ENCODE measurements around the gene CDH4. TPM values are rescaled to one million over a fixed set of nuclear protein-coding genes. Genes with fewer than 3 reads are reported as not detected.

The CDH4 gene
- total RNA-seq, 1 donor from 2014 or later: 2.9 TPM

DNA sequence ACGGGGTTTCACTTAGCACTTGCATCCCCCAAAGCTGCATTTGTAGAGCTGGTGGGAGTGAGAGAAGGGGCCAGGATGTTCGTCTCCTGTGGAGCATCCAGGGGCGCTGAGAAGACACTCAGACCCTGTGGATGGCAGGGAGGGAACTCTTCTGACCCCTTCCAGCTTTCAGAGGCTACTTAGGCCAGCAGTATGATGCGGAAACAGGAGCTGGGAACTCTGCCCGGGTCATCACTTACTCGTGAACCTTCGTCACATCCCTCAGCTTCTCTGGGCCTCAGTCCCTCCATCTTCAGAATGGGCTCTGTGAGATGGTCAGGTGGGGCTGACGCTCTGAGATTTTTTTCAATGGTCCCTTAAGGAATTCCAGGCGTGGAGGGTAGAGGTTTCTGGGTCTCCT, 585.1 kb downstream of the CDH4 start:
- no peak overlapping the region for H3K27ac Mint-ChIP-seq

DNA sequence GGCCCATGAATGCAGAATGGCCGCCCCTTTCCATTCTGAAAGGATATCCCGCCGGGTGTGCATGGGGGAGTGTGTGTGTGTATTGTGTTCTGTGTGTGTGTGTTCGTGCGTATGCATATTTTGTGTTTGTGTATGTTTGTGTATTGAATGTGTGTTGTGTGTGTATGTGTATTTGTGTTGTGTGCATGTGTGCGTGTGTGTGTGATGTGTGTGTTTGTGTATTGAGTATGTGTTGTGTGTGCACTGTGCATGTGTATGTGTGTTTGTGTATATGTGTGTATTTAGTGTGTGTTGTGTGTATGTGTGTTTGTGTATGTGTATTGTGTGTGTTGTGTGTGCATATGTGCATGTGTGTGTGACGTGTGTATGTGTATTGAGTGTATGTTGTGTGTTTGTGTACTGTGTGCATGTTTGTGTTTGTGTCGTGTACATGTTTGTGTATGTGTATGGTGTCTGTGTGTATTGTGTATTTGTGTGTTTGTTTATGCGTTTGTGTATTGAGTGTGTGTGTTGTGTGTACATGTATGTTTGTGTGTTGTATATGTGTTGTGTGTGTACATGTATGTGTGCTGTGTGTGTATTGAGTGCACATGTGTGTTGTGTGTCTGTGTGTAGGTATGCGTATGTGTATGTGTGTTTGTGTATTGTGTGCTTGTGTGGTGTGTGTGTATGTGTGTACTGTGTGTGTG, 587.3 kb downstream of the CDH4 start:
- no peaks in the 10 kb centered on the region for H4K20me1 ChIP-seq (ENCODE audit: low read depth)
- H3K27me3 Mint-ChIP-seq (ENCODE audit: insufficient read depth, low read depth): no peaks in the 10 kb centered on the region
- H3K4me3 Mint-ChIP-seq: no peak overlapping the region
- no peak overlapping the region for H3K4me3 ChIP-seq
- H3K27ac ChIP-seq: no peak overlapping the region
- no peak for DNase-seq (ENCODE audit: low spot score)
- H3K4me1 ChIP-seq: no peaks in the 10 kb centered on the region
- no peaks in the 10 kb centered on the region for H3K36me3 ChIP-seq
- H3K9me3 Mint-ChIP-seq: peaks cover 3% of the 10 kb centered on the region
- no peaks in the 10 kb centered on the region for H3K79me2 ChIP-seq (ENCODE audit: low read depth)
- no peak overlapping the region for H2AFZ ChIP-seq (replicated peaks)
- H3K9ac ChIP-seq: no peak overlapping the region
- peaks cover 11% of the 10 kb centered on the region for H3K4me1 Mint-ChIP-seq
- TF ChIP-seq EZH2 (IDR thresholded peaks at IDR 0.05): no peak
- TF ChIP-seq, protein P1, sequence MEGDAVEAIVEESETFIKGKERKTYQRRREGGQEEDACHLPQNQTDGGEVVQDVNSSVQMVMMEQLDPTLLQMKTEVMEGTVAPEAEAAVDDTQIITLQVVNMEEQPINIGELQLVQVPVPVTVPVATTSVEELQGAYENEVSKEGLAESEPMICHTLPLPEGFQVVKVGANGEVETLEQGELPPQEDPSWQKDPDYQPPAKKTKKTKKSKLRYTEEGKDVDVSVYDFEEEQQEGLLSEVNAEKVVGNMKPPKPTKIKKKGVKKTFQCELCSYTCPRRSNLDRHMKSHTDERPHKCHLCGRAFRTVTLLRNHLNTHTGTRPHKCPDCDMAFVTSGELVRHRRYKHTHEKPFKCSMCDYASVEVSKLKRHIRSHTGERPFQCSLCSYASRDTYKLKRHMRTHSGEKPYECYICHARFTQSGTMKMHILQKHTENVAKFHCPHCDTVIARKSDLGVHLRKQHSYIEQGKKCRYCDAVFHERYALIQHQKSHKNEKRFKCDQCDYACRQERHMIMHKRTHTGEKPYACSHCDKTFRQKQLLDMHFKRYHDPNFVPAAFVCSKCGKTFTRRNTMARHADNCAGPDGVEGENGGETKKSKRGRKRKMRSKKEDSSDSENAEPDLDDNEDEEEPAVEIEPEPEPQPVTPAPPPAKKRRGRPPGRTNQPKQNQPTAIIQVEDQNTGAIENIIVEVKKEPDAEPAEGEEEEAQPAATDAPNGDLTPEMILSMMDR (IDR thresholded peaks at IDR 0.05): no peak
- no peak for TF ChIP-seq EZH2phosphoT487 (IDR thresholded peaks at IDR 0.05)
- H3K9me3 ChIP-seq (ENCODE audit: low read depth): no peaks in the 10 kb centered on the region
- H3K27me3 ChIP-seq: peaks cover 4% of the 10 kb centered on the region
- no peak overlapping the region for H3K27ac Mint-ChIP-seq
- H3F3A ChIP-seq (ENCODE audit: low read depth): no peaks in the 10 kb centered on the region
- no peak overlapping the region for H3K4me2 ChIP-seq
- no peaks in the 10 kb centered on the region for H3K36me3 Mint-ChIP-seq

More for the DNA sequence above, 585.1 kb downstream of the CDH4 start:
- Mint-ChIP-seq H3K4me3 (no peak overlapping the region), H3K27me3 (ENCODE audit: insufficient read depth, low read depth) (no peaks in the 10 kb centered on the region), H3K9me3 (no peaks in the 10 kb centered on the region), H3K4me1 (peaks cover 4% of the 10 kb centered on the region), H3K36me3 (no peaks in the 10 kb centered on the region)
- H3K4me1 ChIP-seq: no peaks in the 10 kb centered on the region
- H3F3A ChIP-seq (ENCODE audit: low read depth): no peaks in the 10 kb centered on the region
- H2AFZ ChIP-seq (replicated peaks): no peak overlapping the region
- H3K79me2 ChIP-seq (ENCODE audit: low read depth): no peaks in the 10 kb centered on the region
- H4K20me1 ChIP-seq (ENCODE audit: low read depth): no peaks in the 10 kb centered on the region
- no peaks in the 10 kb centered on the region for H3K9me3 ChIP-seq (ENCODE audit: low read depth)
- no peak for DNase-seq (ENCODE audit: low spot score)
- TF ChIP-seq EZH2 (IDR thresholded peaks at IDR 0.05) (no peak), EZH2phosphoT487 (IDR thresholded peaks at IDR 0.05) (no peak)
- TF ChIP-seq, protein P1 (IDR thresholded peaks at IDR 0.05): no peak
- H3K27ac ChIP-seq: no peak overlapping the region
- no peak overlapping the region for H3K4me2 ChIP-seq
- no peak overlapping the region for H3K4me3 ChIP-seq
- H3K27me3 ChIP-seq: peaks cover 4% of the 10 kb centered on the region
- H3K9ac ChIP-seq: no peak overlapping the region
- no peaks in the 10 kb centered on the region for H3K36me3 ChIP-seq

DNA sequence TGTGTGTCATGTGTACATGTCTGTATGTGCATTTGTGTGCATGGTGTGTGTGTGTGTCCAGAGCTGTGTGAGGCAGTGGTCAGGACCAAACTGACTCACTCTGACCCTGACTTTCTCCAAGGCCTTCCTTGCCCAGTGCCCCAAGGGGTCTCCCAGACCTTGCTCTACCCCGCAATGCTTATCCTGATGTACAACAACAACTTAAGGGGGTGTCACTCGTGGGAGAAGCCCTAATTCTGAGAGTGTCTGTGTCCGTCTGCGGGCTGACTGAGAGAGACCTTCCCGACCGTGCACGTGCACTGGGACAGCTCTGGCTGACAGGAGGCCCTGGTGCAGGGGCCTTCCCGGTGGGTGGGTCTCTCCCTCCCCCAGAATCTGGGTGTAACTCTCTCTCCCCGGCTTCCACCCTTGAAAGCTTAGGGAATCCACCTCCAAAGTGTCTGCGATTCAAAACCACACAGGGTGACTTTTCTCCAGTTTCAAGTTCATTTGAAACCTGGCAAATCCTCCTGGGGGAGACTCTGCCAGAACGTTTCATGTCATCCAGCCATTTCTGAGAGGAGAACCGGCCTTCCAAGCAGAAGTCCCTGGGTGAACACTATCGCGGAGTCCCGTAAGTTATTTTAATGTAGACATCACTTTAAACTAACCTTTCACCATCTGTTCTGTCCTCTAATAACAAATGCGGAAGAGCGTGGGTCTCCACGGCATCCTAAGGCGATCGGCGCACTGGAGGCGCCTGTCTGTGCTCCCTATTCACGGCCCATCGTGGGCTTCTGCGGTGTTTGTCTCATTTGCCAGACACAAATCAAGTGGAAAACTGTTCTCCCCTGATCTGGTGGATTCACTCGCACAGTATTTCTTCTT, 588.1 kb downstream of the CDH4 start:
- DNase-seq (ENCODE audit: low spot score): no peak
- H4K20me1 ChIP-seq (ENCODE audit: low read depth): no peaks in the 10 kb centered on the region
- peaks cover 17% of the 10 kb centered on the region for H3K4me1 Mint-ChIP-seq
- peaks cover 2% of the 10 kb centered on the region for H3K4me1 ChIP-seq
- H3K79me2 ChIP-seq (ENCODE audit: low read depth): no peaks in the 10 kb centered on the region
- no peaks in the 10 kb centered on the region for H3K27me3 Mint-ChIP-seq (ENCODE audit: insufficient read depth, low read depth)
- no peaks in the 10 kb centered on the region for H3K9me3 ChIP-seq (ENCODE audit: low read depth)
- H3K27ac ChIP-seq: no peak overlapping the region
- H3F3A ChIP-seq (ENCODE audit: low read depth): no peaks in the 10 kb centered on the region
- no peak overlapping the region for H3K4me2 ChIP-seq
- peak overlapping the region; percentile 58 for H3K27ac Mint-ChIP-seq
- H3K27me3 ChIP-seq: peaks cover 4% of the 10 kb centered on the region
- no peaks in the 10 kb centered on the region for H3K36me3 ChIP-seq
- no peak overlapping the region for H3K9ac ChIP-seq
- TF ChIP-seq EZH2 (IDR thresholded peaks at IDR 0.05) (no peak), EZH2phosphoT487 (IDR thresholded peaks at IDR 0.05) (no peak)
- TF ChIP-seq, protein P1 (IDR thresholded peaks at IDR 0.05): no peak
- no peak overlapping the region for H3K4me3 ChIP-seq
- H2AFZ ChIP-seq (replicated peaks): no peak overlapping the region
- no peak overlapping the region for H3K4me3 Mint-ChIP-seq
- H3K9me3 Mint-ChIP-seq: peaks cover 3% of the 10 kb centered on the region
- H3K36me3 Mint-ChIP-seq: no peaks in the 10 kb centered on the region

All from neural progenitor cell (in vitro differentiated cells).